Calu3 (cell line): ENCODE results near the gene KATNAL2. TPM values are rescaled to one million over a fixed set of nuclear protein-coding genes. Genes with fewer than 3 reads are reported as not detected.
"Not testable (repeated sequence)": the region's sequence is repeated elsewhere in the genome, so short reads cannot be mapped to it uniquely, and the experiment has no call there.

Experiments used
- BruUV-seq: library from RNA; stranded (reverse); fragments of 400-500 nt; replicated peaks from 2 replicates; lab custom pipeline; 2021; lab: Mats Ljungman, UMichigan
- CTCF ChIA-PET: fragments of 300-600 bp; sonication (Branson Sonifier 250); formaldehyde crosslinking; loops from one replicate; lab custom pipeline; 2022; ENCODE audit warnings: antibody characterized with exemption; lab: Charles Lee
- DNase-seq: peaks from one replicate; pipeline ENCODE4 v3.0.0; 2022
- H3K27ac Mint-ChIP-seq: one replicate; pipeline ENCODE4 v1.8.0; 2022; ENCODE audit warnings: mixed read lengths; ENCODE audit not compliant: unreplicated experiment
- H3K27me3 Mint-ChIP-seq: one replicate; pipeline ENCODE4 v1.8.0; 2022; ENCODE audit warnings: mixed read lengths; ENCODE audit not compliant: unreplicated experiment
- H3K36me3 Mint-ChIP-seq: one replicate; pipeline ENCODE4 v1.8.0; 2022; ENCODE audit warnings: mild to moderate bottlenecking, moderate library complexity, mixed read lengths; ENCODE audit not compliant: insufficient read depth, unreplicated experiment
- H3K4me1 Mint-ChIP-seq: one replicate; pipeline ENCODE4 v1.8.0; 2022; ENCODE audit warnings: mild to moderate bottlenecking, low read depth, mixed read lengths; ENCODE audit not compliant: unreplicated experiment
- H3K4me3 Mint-ChIP-seq: one replicate; pipeline ENCODE4 v1.8.0; 2022; ENCODE audit warnings: mild to moderate bottlenecking, low read depth, moderate library complexity, mixed read lengths; ENCODE audit not compliant: unreplicated experiment
- H3K9me3 Mint-ChIP-seq: one replicate; pipeline ENCODE4 v1.8.0; 2022; ENCODE audit warnings: low read depth, mixed read lengths; ENCODE audit not compliant: unreplicated experiment
- intact Hi-C: fragments of 100-400 bp; cut with micrococcal nuclease; formaldehyde crosslinking; loops from one replicate; pipeline ENCODE4 v1.10.0; 2022; ENCODE audit not compliant: unreplicated experiment
- total RNA-seq: library from RNA; stranded (reverse); gene quantifications from 2 replicates; pipeline ENCODE4 v1.2.3, GENCODE V29; 2022
- TF ChIP-seq, protein P1 (sequence below): fragments of 200-600 bp; IDR thresholded peaks from one replicate; pipeline ENCODE4 v1.8.0; 2022; ENCODE audit warnings: antibody characterized with exemption; ENCODE audit not compliant: unreplicated experiment

Gene KATNAL2
- total RNA-seq, 1 experiment from 2014 or later = 5.7 TPM

DNA sequence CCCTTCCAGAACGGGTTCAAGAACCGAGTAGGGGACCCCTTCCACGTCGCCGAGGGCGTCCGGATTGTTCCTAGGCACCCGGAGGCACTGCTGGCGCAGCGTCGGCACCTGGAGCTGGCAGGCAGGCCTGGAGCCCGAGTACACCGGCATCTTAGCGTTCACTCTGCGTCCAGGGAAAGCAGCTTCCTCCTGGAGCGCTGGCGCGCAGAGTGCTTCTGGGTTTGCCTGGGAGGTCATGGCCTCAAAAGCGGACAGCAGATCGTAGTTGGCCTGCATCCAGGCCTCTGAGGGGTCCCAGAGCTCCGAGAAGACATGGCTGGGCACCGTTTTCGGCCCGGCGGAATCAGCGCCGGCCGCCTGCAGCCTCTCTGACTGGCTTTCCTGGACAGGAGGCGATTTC is 105.4 kb downstream of the KATNAL2 start:
- H3K27ac Mint-ChIP-seq, H3K36me3 Mint-ChIP-seq, intact Hi-C loops, DNase-seq, CTCF ChIA-PET, H3K4me1 Mint-ChIP-seq, BruUV-seq, H3K9me3 Mint-ChIP-seq, H3K4me3 Mint-ChIP-seq, H3K27me3 Mint-ChIP-seq: not testable (repeated sequence)

DNA sequence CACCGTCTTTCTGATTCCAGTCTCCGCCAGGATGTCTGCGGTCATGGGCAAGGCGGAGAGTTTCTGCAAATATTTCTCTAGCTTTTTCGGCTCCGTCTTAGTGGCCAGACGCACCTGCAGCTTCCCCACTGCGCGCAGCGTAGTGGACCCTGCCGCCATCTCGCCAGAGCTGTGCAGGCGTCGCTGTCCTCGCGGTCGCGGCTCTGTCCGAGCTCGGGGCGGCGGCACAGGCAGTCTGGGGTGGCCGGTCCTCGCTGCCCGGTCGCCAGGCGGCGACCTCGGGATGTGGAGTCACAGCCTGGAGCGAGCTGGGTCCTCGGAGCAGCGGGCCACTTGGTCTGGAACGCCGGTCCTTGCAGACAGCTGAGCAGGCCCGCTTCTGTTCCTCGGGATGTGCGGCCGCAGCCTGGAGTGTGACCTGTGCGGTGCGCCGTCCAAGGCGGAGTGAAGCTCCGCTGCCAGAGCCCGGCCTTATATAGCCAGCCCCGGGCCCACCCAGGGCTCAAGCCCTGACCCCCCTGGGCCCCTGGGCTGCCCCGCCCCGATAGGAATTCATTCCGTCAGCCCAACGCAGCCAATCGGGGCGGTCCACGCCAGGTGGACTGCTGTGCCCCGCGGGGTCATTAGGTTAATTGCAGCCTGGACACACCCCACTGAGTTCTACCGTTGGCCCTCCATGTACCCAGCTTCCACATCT is 106.5 kb downstream of the KATNAL2 start:
- H3K4me3 Mint-ChIP-seq, CTCF ChIA-PET, DNase-seq, H3K27ac Mint-ChIP-seq, H3K4me1 Mint-ChIP-seq, H3K27me3 Mint-ChIP-seq, intact Hi-C loops, H3K9me3 Mint-ChIP-seq, H3K36me3 Mint-ChIP-seq, BruUV-seq: not testable (repeated sequence)

DNA sequence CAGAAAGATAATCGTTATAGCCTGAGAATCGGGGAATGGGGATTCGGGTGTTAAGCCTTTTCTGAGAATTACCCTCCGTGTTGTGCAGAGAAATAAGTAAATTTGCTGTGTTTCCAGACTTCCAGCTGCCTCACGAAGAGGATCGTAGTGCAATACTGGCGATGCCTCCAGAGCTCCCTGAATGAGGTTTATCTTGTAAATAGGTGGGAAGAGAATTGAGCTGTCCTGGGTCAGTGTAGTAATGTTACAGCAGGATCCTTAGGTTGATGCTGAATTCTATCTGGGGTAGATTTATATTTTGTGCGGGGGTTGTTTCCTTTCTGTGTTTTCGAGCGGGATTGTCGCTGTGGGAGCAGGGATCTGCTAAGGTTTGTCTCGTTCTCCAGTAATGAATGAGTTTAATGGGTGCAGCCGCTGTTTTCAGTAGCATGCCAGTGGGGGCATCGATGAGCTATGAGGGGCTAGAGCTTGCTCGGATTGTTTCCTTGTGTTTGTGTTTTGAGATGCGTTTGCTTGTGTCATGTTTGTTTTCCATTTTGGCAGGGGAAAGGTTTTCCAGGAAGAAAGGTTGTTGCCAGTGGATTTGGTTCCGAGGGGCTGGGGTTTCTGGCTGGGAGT is 108.3 kb downstream of the KATNAL2 start:
- CTCF ChIA-PET, H3K27ac Mint-ChIP-seq, BruUV-seq, H3K4me3 Mint-ChIP-seq, DNase-seq, intact Hi-C loops, H3K36me3 Mint-ChIP-seq, H3K27me3 Mint-ChIP-seq, H3K4me1 Mint-ChIP-seq, H3K9me3 Mint-ChIP-seq: not testable (repeated sequence)

DNA sequence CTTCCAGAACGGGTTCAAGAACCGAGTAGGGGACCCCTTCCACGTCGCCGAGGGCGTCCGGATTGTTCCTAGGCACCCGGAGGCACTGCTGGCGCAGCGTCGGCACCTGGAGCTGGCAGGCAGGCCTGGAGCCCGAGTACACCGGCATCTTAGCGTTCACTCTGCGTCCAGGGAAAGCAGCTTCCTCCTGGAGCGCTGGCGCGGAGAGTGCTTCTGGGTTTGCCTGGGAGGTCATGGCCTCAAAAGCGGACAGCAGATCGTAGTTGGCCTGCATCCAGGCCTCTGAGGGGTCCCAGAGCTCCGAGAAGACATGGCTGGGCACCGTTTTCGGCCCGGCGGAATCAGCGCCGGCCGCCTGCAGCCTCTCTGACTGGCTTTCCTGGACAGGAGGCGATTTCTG is 111.3 kb downstream of the KATNAL2 start:
- intact Hi-C loops, BruUV-seq, H3K27me3 Mint-ChIP-seq: not testable (repeated sequence)

DNA sequence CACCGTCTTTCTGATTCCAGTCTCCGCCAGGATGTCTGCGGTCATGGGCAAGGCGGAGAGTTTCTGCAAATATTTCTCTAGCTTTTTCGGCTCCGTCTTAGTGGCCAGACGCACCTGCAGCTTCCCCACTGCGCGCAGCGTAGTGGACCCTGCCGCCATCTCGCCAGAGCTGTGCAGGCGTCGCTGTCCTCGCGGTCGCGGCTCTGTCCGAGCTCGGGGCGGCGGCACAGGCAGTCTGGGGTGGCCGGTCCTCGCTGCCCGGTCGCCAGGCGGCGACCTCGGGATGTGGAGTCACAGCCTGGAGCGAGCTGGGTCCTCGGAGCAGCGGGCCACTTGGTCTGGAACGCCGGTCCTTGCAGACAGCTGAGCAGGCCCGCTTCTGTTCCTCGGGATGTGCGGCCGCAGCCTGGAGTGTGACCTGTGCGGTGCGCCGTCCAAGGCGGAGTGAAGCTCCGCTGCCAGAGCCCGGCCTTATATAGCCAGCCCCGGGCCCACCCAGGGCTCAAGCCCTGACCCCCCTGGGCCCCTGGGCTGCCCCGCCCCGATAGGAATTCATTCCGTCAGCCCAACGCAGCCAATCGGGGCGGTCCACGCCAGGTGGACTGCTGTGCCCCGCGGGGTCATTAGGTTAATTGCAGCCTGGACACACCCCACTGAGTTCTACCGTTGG is 112.4 kb downstream of the KATNAL2 start:
- H3K36me3 Mint-ChIP-seq, BruUV-seq, H3K27ac Mint-ChIP-seq, H3K4me3 Mint-ChIP-seq, CTCF ChIA-PET, intact Hi-C loops, H3K4me1 Mint-ChIP-seq, DNase-seq, H3K27me3 Mint-ChIP-seq: not testable (repeated sequence)
- peaks cover 11% of the 10 kb centered on the region for H3K9me3 Mint-ChIP-seq

More for the DNA sequence above, 111.3 kb downstream of the KATNAL2 start:
- CTCF ChIA-PET, H3K4me1 Mint-ChIP-seq, H3K27ac Mint-ChIP-seq, H3K36me3 Mint-ChIP-seq, DNase-seq, H3K4me3 Mint-ChIP-seq, H3K9me3 Mint-ChIP-seq: not testable (repeated sequence)

DNA sequence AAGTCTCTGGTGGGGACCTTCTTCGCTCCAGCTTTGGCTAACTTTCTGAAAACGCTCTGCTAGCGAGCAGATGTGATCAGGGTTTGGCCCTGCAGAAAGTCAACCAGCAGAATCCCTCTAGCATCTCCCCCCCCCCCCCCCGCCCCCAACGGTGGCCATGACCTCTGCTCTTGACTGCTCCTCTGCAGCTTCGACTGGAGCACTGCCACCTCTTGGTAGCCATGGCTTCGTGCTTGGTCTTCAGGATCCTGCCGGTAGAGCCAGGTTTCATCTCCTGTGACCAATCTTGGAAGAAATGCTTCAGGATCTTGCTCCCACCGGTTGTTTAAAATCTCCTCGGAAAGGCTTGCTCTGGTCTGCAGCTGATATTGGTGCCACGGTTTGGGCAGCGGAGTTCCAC is 113.5 kb downstream of the KATNAL2 start:
- DNase-seq, intact Hi-C loops, H3K27ac Mint-ChIP-seq, BruUV-seq, H3K4me1 Mint-ChIP-seq, H3K4me3 Mint-ChIP-seq, H3K27me3 Mint-ChIP-seq, H3K36me3 Mint-ChIP-seq, CTCF ChIA-PET: not testable (repeated sequence)
- peaks cover 11% of the 10 kb centered on the region for H3K9me3 Mint-ChIP-seq

DNA sequence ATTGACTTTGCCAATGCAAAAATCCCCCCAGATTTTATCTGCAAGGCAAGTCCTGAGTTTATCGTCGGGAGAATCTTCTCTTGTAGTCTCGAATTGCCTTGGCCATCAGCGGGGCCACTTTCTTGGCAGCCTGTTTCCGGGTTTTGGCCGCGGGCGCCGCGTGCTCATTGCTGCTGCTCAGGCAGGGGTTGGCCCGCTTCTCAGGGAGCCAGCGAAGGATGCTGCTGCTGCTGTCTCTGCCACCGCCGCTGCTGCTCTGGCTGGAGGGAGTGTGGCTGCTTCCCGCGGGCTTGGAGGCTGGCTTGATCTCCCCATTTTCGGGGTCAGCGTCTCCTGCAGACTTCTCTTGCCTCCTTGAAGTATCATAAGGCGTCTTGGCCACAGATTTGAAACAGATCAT is 115.5 kb downstream of the KATNAL2 start:
- H3K36me3 Mint-ChIP-seq = no peaks in the 10 kb centered on the region
- DNase-seq = no peak
- H3K27me3 Mint-ChIP-seq = no peaks in the 10 kb centered on the region
- TF ChIP-seq, protein P1, sequence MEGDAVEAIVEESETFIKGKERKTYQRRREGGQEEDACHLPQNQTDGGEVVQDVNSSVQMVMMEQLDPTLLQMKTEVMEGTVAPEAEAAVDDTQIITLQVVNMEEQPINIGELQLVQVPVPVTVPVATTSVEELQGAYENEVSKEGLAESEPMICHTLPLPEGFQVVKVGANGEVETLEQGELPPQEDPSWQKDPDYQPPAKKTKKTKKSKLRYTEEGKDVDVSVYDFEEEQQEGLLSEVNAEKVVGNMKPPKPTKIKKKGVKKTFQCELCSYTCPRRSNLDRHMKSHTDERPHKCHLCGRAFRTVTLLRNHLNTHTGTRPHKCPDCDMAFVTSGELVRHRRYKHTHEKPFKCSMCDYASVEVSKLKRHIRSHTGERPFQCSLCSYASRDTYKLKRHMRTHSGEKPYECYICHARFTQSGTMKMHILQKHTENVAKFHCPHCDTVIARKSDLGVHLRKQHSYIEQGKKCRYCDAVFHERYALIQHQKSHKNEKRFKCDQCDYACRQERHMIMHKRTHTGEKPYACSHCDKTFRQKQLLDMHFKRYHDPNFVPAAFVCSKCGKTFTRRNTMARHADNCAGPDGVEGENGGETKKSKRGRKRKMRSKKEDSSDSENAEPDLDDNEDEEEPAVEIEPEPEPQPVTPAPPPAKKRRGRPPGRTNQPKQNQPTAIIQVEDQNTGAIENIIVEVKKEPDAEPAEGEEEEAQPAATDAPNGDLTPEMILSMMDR = no peak
- no TSS peak for BruUV-seq
- no peaks in the 10 kb centered on the region for H3K4me1 Mint-ChIP-seq
- H3K27ac Mint-ChIP-seq = no peak overlapping the region
- CTCF ChIA-PET = no interaction called here
- intact Hi-C loops = no loop called here
- no peak overlapping the region for H3K4me3 Mint-ChIP-seq
- H3K9me3 Mint-ChIP-seq = peaks cover 11% of the 10 kb centered on the region

DNA sequence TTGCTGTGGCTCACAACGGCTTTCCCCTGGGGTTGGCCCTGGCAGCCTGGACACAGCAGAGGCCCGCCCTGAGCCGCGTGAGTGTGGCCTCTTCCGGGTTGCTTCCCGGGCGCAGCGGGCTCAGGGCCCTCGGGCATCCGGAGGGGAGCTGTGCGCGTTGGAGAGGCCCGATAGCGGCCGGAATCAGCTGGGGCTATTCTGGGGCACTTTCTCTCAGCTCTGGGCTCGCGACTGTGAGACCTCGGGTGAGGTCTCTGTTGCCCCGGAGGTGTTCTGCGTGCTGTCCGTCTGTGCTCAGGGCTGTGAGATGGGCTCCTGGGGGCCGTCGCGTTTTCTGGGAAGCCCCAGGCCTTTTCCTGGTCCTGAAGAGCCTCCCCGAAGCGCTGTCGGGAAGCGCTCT is 117.2 kb downstream of the KATNAL2 start:
- peaks cover 11% of the 10 kb centered on the region for H3K9me3 Mint-ChIP-seq
- DNase-seq, H3K4me3 Mint-ChIP-seq, H3K27me3 Mint-ChIP-seq, CTCF ChIA-PET, BruUV-seq, H3K4me1 Mint-ChIP-seq, H3K36me3 Mint-ChIP-seq, H3K27ac Mint-ChIP-seq, intact Hi-C loops: not testable (repeated sequence)
